HL-60/S4 (cell line): Measurements from ENCODE around the gene AMH.

ENCODE experiments used
- in situ Hi-C: fragments of 300-500 bp; cut with MboI; formaldehyde crosslinking; loops from 2 replicates; pipeline ENCODE4 v1.14.3; 2022; ENCODE audit warnings: low sequenced_read_pairs

The AMH gene

DNA sequence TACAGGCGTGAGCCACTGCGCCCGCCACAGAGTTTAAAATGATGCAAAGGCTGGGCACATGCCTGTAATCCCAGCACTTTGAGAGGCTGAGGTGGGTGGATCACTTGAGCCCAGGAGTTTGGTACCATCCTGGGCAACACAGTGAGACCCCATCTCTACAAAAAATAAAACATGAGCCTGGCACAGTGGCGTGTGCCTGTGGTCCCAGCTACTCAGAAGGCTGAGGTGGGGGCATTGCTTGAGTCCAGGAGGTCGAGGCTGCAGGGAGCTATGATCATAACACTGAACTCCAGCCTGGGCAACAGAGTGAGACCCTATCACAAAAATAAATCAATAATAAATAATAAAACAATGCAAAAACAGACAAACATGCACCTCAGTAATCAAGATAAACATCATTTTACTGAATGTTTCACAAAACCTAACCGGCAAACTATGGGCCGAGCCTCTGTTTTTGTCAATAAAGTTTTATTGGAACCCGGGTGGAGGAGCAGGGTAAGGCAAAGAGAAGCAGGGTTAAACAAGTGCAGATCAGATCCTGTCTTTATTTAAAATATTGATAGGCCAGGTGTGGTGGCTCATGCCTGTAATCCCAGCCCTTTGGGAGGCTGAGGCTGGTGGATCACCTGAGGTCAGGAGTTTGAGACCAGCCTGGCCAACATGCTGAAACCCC is 34.8 kb downstream of the AMH start:
- in situ Hi-C loops, result no loop called here

DNA sequence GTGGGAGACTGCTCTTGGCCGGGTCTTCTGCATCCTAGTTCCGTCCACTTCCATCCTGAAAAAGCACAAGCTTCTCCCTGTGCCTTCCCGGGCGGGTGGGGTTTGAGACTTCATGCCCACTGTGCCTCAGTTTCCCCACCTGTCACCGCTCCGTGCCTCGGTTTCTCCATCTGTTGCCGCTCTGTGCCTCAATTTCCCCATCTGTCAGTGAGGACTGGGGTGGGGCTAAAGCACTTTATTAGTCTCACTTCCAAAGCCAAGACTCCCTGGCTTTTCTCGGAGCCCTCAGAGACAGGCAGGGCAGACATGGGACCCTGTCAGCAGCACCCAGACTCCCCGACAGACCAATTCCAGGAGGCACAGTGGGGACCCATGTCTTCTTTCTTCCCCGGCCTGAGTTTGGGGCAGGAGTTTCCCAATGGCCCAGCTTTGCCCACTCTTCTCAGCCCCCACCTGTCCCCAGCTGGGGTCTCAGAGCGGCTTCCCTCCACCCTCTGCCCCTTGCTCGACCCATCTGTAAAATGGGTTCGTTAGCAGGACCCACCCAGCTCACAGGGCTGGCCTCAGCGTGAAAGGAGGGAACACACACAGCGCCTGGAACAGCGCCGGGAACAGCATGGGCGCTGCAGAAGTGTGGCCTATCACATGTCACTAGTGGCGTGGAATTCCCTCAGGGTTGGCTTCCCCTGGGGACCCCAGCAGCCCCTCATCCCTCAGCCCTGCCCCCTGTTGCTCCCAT is 37.4 kb downstream of the AMH start:
- in situ Hi-C loops, result no loop called here

- in situ Hi-C loops, result no loop called here
Observed at GRCh38 chr19:2287585-2288337, 38.6 kb downstream of the AMH start.

DNA sequence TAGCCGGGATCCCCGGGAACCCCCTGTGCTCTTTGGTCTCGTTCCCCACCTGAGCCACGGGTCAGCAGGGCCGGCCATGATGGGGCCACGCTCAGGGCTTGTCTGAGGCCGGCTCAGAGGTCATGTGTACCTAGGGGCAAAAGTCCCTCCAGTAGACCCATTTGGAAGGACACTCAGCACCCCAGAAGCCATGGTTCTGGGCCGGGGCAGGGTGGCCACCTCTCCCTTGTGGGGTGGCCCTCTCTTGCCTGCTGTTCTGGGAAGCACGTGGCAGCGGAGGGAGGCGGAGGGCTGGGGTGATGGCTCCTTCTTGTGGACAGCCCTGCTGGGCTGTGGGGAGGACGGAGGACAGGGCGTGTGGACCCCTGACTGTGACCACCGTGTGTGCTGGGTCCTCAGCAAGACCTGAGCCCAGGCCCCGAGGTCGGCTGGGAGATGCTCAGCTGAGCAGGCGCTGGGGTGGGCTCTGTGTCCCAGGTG is 39.3 kb downstream of the AMH start:
- in situ Hi-C loops, result no loop called here

DNA sequence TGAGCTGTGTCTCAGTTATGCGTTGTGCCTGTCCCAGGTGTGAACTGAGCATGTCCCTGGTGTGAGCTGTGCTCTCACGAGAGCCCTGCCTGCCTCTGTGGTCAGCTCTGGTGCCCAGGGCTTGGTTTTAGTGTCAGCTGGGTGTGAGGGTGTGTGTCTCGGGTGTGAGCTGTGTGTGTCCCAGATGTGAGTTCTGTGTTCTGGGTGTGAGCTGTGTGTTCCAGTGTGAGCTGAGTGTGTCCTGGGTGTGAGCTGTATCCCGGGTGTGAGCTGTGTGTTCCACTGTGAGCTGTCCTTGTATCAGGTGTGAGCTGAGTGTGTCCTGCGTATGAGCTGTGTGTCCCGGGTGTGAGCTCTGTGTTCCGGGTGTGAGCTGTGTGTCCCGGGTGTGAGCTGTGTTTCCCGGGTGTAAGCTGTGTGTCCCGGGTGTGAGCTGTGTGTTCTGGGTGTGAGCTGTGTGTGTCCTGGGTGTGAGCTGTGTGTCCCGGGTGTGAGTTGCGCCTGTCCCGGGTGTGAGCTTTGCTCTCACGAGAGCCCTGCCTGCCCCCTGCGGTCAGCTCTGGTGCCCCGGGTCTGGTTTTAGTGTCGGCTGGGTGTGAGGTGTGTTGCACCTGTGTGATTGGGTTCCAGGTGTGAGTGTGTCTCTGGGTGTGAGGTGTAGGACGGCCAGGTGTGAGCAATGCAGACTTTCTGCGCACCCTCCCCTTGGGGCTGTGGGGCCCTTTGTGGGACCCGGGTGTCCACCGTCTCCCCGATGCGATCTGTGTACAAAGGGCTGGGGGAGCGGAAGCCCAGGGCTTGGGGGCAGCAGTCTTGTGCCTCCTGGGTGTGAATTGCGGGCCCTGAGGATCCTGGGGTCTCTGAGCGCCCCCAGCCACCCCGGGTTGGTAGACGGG is 39.9 kb downstream of the AMH start:
- in situ Hi-C loops, result no loop called here

DNA sequence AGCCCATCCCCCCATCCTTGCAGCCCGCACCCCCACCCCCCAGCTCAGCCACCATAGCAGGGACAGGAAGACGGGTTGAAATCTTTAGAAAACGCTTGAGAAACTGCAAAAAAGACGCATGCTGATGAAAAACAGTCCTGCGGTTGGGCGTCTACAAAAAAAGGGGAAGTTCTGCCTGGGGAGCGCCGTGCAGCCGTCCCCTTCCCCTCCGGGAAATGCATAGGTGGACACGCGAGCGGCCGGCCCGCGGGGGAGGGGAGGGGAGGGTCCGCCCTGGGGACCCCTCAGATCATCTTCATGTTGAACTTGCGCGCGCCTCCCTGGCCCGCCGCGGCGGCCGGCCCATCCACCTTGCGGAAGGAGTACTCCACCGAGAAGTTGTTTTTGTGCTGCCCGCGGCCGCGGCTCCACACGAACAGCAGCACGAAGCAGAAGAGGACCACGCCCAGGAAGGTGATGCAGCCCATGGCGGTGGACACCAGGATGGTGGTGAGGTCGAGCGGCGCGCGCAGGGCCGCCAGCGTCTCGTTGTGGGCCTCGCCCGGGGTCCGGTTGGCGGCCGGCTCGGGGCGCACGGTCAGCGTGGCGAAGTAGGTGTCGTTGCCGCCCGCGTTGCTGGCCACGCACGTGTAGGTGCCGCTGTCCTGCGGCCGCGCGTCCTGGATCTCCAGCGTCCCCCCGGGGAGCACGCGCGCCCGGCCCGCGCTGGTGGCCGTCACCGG is 40.8 kb downstream of the AMH start:
- in situ Hi-C loops, result no loop called here

DNA sequence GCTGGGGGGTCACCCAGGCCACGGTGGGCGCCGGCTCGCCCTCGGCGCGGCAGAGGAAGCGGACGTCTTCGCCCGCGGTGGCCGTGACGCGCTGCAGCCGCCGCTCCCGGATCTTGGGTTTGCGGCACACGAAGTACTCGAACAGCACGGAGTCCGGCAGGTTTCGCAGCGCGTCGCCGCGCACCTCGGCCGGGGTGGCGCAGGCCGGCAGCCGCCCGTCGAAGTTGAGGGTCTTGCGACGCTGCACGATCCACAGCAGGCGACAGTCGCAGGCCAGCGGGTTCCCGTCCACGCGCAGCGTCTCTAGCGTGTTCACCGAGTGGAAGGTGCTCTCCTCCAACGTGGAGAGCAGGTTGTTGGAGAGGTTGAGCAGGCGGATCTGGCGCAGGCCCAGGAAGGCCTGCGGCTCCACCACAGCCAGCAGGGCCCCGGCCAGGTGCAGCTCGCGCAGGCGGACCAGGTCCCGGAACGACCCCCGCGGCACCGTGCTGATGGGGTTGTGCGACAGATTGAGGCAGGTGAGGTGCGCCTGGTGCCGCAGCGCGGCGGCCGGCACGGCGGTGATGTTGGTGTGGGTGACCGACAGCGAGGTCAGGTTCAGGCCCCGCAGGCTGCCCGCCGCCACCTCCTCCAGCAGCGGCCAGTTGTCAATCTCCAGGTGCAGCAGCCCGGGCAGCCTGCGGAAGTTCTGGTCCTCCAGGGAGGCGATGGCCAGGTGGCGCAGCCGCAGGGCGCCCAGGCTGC is 41.5 kb downstream of the AMH start:
- in situ Hi-C loops, result no loop called here

DNA sequence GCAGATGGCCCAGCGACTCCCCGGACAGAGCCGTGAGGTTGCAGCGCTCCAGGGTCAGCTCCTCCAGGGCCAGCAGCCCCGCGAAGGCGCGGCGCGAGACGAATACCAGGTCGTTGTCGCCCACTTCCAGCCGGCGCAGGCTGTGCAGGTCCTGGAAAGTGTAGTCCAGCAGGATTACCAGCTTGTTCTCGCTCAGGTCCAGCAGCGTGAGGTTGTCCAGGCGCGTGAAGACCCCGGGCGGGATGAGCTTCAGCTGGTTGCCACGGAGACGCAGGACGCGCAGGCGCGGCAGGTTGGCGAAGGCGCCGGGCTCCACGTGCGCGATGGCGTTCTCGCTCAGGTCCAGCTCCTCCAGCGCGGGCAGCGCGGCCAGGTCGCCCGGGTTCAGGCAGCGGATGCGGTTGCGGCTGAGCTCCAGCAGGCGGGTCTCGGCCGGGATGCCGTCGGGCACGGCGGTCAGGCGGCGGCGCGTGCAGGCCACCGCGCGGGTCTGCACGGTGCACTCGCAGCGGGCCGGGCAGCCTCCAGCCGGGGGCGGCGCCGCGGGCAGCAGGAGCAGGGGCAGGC is 42.1 kb downstream of the AMH start:
- in situ Hi-C loops, result no loop called here

DNA sequence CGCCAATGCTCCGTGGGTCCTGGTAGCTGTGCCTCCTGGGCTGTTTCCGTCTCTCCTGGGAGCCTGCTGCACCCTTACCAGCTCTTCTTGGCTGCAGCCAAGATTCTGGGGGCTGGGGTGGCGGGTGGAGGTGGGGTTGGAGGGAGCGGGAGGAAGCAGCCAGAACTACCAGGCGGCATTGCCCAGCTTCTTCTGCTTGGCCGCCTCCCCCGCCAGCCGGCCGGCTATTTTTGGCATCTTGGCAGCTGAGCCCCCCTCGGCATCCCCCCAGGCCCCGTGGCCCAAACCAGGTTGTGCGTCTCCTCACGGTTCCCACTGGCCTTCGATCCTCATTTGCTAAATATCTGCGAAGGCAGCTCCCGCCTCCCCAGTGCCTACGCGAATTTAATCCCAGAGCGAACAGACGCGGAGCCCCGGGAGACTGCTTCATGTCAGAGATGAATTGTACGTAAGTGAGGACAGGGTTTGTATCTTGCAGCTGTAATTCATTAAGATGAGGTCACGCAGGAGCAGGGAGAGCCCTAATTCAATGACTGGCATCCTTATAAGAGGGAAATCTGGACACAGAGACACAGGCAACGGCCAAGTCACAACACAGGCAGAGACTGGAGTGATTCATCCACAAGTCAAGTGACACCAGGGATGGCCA is 45.7 kb downstream of the AMH start:
- in situ Hi-C loops, result no loop called here

GRCh38 chr19:2296141-2296540 is 47.0 kb downstream of the AMH start:
- in situ Hi-C loops, result no loop called here

- in situ Hi-C loops, result no loop called here
Observed at GRCh38 chr19:2300533-2300932, 51.4 kb downstream of the AMH start.
